Left ventricle myocardium inferior (tissue), 1 donor: Measurements from ENCODE around the gene BACH2. TPM values are rescaled to one million over a fixed set of nuclear protein-coding genes. Genes with fewer than 3 reads are reported as not detected.

Source experiments
- DNase-seq: peaks from one replicate; pipeline ENCODE4 v3.0.0-alpha.2; 2020
- H3K27ac ChIP-seq: fragments of 200-600 bp; replicated peaks from 2 replicates; pipeline ENCODE4 v1.8.0; 2021
- H3K27me3 ChIP-seq: fragments of 200-600 bp; 2 replicates; pipeline ENCODE4 v1.8.0; 2021; ENCODE audit warnings: low read depth
- H3K36me3 ChIP-seq: fragments of 200-600 bp; 2 replicates; pipeline ENCODE4 v1.8.0; 2021
- H3K4me1 ChIP-seq: fragments of 200-600 bp; 2 replicates; pipeline ENCODE4 v1.8.0; 2021
- H3K4me3 ChIP-seq: fragments of 200-600 bp; 2 replicates; pipeline ENCODE4 v1.8.0; 2021; ENCODE audit warnings: mild to moderate bottlenecking, moderate library complexity
- H3K9me3 ChIP-seq: fragments of 200-600 bp; replicated peaks from 2 replicates; pipeline ENCODE4 v1.8.0; 2021
- intact Hi-C: fragments of 100-400 bp; cut with micrococcal nuclease; formaldehyde crosslinking; loops from one replicate; pipeline ENCODE4 v1.11.0; 2022
- microRNA-seq: library from miRNA; unstranded; fragments of <30 nt; microRNA quantifications from one replicate; pipeline ENCODE4 v1.2.0, GENCODE V29; 2020
- total RNA-seq: library from RNA; stranded (reverse); fragmentation: NEBNext Ultra II Directional; extraction: Animal tissue kit (Norgen Biotek cat#: 25700); gene quantifications from one replicate; pipeline ENCODE4 v1.2.1, GENCODE V29; 2021
- TF ChIP-seq, protein P1 (sequence below): fragments of 200-600 bp; IDR thresholded peaks from 2 replicates; pipeline ENCODE4 v1.8.0; 2021; ENCODE audit warnings: antibody characterized with exemption, mild to moderate bottlenecking, borderline replicate concordance
- donor health status: DM: no; HTN: yes; CAD: no; lungs with severe emphysema.

The BACH2 gene
- total RNA-seq, 1 donor from 2014 or later, result 1.5 TPM

DNA sequence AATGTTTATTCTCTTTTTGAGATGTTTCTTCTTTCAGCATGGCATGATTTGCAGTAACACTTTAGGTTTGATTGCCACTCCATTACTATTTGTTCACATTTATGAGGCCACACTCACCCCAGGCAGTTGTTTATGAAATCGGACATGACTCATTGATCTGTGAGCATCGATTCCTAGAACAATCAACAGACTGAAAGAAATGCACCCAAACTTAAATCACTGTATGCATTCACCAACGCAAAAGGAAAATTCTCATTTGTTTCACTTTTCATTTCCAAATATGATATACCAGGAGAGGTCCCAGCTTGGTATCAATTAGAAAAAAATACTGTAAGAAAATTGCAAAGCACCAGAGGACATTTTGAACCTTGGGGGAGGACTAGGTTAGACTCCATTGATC is 407.8 kb downstream of the BACH2 start:
- H3K4me1 ChIP-seq, result peaks cover 3% of the 10 kb centered on the region
- no peak overlapping the region for H3K27ac ChIP-seq
- TF ChIP-seq, protein P1, sequence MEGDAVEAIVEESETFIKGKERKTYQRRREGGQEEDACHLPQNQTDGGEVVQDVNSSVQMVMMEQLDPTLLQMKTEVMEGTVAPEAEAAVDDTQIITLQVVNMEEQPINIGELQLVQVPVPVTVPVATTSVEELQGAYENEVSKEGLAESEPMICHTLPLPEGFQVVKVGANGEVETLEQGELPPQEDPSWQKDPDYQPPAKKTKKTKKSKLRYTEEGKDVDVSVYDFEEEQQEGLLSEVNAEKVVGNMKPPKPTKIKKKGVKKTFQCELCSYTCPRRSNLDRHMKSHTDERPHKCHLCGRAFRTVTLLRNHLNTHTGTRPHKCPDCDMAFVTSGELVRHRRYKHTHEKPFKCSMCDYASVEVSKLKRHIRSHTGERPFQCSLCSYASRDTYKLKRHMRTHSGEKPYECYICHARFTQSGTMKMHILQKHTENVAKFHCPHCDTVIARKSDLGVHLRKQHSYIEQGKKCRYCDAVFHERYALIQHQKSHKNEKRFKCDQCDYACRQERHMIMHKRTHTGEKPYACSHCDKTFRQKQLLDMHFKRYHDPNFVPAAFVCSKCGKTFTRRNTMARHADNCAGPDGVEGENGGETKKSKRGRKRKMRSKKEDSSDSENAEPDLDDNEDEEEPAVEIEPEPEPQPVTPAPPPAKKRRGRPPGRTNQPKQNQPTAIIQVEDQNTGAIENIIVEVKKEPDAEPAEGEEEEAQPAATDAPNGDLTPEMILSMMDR, result no peak
- no peak for DNase-seq
- H3K36me3 ChIP-seq, result no peaks in the 10 kb centered on the region
- H3K9me3 ChIP-seq, result no peaks in the 10 kb centered on the region
- H3K4me3 ChIP-seq, result no peak overlapping the region
- H3K27me3 ChIP-seq, result peaks cover 72% of the 10 kb centered on the region
- intact Hi-C loops, result no loop called here

DNA sequence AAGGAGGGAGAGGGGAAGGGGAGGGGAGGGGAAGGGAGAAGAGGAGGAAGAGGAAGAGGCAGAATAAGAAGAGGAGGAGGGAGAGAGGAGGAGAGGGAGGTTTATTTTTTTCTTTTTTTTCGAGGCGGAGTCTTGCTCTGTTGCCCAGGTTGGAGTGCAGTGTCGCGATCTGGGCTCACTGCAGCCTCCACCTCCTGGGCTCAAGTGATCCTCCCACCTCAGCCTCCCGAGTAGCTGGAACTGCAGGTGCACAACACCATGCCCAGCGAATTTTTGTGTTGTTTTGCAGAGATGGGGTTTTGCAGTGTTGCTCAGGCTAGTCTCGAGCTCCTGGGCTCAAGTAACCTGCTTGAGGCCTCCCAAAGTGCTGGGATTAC is 408.5 kb downstream of the BACH2 start:
- no peak overlapping the region for H3K4me3 ChIP-seq
- H3K36me3 ChIP-seq, result no peaks in the 10 kb centered on the region
- no peaks in the 10 kb centered on the region for H3K9me3 ChIP-seq
- no peak for DNase-seq
- intact Hi-C loops, result no loop called here
- TF ChIP-seq, protein P1, result no peak
- H3K27ac ChIP-seq, result no peak overlapping the region
- H3K27me3 ChIP-seq, result peaks cover 65% of the 10 kb centered on the region
- peaks cover 3% of the 10 kb centered on the region for H3K4me1 ChIP-seq

DNA sequence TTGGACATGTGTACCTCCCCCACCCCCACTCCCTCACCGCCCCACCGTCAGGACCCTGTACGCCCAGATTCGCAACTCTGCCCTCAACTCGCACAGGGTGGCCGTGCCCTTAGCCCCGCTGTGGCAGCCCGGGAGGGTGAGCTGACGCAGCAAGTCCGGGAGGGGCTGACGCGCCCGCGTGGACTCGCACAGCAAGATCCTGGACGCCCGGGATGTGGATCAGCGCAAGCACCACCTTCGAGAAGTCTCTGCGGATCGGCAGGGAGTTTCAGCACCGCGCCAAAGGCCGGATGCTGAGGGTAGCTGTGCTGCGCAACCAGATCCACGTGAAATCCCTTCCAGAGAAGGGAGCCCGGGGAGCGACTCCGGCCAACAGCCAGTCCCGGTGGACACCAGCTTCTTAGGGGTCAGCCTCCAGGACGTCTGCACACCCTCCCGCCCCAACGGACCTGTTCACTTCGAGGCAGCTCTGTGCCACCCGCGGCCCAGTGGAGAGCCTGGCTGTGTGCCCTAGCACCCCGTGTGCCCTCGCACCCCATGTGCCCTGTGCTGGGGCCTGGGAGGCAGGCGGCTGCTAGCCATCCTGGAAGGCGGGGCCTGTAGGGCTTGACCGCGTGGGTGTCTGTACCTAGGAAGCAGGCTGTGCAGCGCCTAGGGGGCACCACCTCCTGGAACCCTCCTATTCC is 409.0 kb downstream of the BACH2 start:
- Histone ChIP-seq H3K27ac (no peak overlapping the region), H3K4me3 (no peak overlapping the region), H3K4me1 (peaks cover 3% of the 10 kb centered on the region), H3K9me3 (no peaks in the 10 kb centered on the region), H3K27me3 (peaks cover 59% of the 10 kb centered on the region), H3K36me3 (no peaks in the 10 kb centered on the region)
- DNase-seq, result no peak
- TF ChIP-seq, protein P1, result no peak
- intact Hi-C loops, result no loop called here

DNA sequence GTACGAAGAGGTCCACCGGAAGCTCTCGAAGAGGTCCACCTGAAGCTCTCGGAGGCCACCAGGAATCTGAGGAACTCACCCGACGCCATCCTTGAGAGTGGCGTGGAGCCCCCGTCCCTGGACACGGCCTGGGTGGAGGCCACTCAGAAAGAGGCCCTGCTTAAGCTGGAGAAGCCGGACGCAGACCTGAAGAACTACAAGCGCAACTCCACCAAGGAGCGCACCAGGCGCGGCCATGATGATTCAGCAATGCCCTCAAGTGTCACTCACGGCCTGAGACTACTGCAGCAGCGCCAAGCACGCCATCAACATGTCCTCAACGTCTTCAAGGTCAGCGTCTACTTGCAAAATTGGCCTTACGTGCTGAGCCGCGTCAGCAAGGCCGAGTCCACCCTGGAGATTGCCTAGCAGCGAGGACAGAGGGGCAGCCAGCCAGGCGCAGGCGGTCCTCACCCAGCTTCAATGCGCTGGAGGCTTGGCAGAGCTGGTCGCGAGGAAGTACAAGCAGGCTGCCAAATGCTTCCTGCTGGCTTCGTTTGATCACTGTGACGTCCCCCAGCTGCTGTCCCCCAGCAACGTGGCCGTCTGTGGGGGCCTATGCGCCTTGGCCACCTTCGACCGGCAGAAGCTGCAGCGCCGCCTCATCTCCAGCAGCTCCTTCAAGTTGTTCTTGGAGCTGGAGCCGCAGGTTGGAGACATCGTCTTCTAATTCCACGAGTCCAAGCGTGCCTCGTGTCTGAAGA is 410.1 kb downstream of the BACH2 start:
- no peak overlapping the region for H3K27ac ChIP-seq
- TF ChIP-seq, protein P1, result no peak
- H3K4me1 ChIP-seq, result peaks cover 3% of the 10 kb centered on the region
- H3K27me3 ChIP-seq, result peaks cover 49% of the 10 kb centered on the region
- DNase-seq, result no peak
- intact Hi-C loops, result no loop called here
- no peak overlapping the region for H3K4me3 ChIP-seq
- H3K36me3 ChIP-seq, result no peaks in the 10 kb centered on the region
- no peaks in the 10 kb centered on the region for H3K9me3 ChIP-seq

Small RNA genes within 50 kb of the gene (microRNA-seq; reads per million reads assigned to microRNA genes)
- gene MIR4464, result not detected
